GM18526 (cell line): ENCODE results near the gene MBD3.

Experiments used
- POLR2A ChIP-seq: IDR thresholded peaks from 3 replicates; pipeline ENCODE4 v1.6.1; 2011; ENCODE audit not compliant: insufficient read length; ENCODE audit errors: extremely low read depth

MBD3 gene, protein sequence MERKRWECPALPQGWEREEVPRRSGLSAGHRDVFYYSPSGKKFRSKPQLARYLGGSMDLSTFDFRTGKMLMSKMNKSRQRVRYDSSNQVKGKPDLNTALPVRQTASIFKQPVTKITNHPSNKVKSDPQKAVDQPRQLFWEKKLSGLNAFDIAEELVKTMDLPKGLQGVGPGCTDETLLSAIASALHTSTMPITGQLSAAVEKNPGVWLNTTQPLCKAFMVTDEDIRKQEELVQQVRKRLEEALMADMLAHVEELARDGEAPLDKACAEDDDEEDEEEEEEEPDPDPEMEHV

DNA sequence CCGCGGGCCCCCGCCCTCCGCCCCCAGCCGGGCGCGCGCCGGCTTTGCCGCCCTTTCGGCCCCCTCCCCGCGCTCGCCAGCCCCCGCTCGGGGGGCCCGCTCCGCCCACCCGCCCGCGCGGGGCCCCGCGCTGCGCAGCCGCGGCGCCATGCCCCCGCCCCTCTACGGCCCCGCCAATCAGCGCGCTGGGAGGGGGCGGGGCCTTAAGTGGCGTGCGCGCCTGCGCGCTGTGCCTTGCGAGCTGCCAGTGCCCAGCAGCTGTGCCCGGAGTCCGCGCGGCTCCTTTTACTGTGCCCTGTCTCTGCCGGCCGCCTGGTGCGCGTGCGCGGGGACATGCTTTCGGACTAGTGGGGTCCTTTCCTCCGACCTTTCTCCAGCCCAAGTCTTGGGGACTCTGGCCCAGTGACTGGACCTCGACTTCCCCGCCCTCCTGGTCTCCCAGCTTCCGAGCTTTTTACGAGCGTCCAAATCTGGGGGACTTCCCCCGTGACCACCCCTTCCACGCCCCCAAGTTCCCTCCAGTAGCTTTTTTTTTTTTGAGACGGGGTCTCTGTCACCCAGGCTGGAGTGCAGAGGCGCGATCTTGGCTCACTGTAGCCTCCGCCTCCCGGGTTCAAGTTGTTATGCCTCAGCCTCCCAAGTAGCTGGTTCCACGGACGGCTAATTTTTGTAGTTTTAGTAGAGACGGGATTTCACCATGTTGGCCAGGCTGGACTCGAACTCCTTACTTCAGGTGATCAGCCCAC is at the start of gene MBD3:
TSS of gene MBD3 (minus strand) at position 111 of the 746 bp plus-strand sequence. CDS start 234 bp downstream, outside the sequence.
- TF ChIP-seq POLR2A, result peak; percentile 76

DNA sequence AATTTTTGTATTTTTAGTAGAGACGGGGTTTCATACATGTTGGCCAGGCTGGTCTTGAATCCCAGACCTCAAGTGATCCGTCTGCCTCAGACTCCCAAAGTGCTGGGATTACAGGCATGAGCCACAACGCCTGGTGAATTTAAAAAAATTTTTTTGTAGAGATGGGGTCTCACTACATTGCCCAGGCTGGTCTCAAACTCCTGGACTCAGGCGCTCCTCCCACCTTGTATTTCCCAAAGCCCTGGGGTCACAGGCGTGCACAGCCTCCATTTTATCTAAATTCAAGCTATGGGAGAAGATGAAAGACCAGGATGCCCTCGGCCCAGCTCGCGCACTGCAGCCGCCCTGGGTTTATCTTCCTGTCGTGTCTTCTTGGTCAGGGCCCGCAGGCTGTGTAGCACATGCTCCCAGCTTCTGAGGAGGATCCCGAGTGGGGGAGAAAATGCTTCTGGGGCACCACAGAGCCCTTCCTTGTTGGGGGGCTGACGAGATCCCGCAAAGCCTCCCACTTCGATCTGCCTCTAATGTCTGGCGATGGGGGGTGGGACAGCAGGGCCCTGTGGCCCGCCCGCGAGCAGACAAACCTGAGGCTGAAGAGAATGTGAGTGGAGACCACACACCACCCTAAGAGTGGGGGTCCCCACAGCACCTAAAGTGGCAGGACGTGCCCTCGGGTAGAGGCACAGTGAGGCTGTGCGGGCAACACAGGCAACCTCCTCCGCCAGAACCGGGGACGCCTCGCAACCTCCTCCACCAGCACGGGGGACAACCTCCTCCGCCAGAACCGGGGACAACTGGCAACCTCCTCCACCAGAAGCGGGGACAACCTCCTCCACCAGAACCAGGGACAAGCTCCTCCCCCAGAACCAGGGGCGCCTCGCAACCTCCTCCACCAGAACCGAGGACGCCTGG is 43.9 kb upstream of the MBD3 start:
- no peak for TF ChIP-seq POLR2A

DNA sequence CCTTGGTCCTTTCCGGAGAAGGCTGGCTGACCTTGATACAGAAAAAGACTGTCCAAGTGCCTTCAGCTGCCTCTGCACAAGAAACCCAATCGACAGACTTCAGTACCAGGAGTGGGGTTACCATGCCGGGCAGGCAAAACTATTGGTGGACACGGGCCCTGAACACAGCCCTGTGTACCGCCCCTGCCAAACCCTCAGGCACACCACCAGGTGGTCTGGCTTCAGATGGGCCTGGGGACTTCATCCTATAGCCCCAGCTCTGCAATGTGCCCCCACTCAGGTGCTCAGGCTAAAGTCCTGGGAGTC is 42.2 kb upstream of the MBD3 start:
- no peak for TF ChIP-seq POLR2A

DNA sequence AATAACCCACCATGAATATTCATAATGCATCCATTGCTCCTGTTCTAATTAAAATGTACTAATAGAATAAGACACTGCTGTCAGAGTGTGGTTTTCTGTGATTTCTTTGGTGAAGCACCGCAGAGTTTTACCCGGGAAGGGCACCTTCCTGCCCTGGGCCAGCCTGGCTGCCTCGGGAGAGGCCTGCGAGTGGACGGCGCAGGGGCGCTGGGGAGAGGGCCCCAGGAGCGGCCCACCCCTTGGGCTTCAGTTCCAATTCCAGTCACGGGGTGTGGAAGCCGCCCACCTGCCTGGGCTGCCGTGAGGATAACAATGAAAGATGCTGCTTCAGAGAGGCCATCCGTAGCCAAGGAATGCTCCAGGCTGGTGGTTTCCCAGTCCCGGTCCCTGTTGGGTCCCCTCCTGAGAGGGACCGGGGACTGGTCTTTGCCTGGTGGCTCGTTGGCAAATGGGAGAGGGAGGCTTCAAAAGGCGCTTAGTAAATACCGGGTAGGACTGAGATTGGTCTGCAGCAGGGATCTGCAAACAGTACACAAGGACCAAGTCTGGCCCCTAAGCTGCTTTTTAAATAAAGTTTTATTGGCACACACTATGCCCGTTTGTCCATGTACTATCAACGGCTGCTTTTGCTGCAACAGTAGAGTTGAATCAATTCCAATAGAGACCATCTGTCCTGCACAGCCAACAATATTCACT is 41.7 kb upstream of the MBD3 start:
- no peak for TF ChIP-seq POLR2A

DNA sequence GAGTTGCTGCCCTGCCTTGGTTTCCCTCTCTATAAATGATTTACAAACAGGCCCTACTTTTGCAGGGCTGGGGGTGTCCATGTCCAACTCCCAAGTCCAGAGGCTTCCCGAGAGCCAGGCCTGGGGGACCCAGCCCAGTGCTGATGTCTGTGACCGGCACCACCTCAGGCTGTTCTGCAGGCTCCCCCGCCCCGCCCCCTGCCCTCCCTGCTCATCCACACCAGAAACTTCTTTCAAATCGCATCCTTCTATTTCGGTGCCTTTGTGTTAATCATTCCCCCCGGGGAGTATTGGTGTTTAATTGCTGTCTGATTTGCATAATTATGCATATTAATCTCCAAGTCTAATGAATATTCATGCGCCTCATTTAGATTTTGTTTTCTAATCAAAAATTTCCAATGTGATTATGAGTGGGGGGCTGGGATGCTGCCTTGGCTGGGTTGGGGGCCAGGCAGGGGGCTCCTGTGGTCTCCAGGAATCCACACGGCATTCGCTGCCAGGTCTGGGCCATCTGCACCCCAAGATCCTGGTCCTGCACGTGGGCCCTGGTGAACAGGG is 40.7 kb upstream of the MBD3 start:
- no peak for TF ChIP-seq POLR2A

DNA sequence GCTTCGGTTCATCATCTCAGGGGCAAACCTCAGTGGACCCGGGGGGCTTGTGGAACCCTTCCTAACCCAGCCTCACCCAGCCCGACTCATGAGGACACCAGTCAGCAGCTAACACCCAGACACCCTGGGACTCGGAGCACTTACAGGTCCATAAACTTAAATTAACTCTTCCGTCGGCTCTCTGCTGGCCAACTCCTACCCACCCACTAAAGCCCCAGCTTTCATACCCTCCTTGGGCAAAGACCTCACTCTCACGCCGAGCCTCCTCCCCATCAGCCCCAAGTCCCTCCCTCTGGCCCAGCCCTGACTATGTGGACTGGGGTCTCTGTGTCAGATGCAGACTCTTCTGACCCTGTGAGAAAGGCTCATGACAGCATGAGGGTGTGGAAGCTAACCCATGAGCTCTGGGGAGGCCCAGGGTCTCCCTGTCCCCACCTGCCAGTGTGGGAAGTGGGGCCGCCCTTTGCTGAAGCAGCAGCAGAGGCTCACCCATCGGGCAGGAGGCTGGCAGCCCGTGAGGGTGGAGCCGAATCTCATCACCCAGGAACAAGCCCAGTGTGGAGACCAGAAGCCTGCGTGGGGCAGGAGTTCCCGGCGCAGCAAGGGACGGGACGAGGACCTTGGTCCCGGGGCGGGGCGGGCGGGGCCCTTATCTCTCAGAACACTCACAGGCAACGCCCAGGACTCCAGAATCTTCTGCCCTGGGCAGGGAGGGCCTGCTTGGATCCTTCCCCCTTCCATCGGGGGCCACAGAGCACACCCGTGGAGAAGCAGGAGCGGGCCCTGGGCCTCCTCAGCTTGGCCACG is 40.0 kb upstream of the MBD3 start:
- TF ChIP-seq POLR2A, result no peak

DNA sequence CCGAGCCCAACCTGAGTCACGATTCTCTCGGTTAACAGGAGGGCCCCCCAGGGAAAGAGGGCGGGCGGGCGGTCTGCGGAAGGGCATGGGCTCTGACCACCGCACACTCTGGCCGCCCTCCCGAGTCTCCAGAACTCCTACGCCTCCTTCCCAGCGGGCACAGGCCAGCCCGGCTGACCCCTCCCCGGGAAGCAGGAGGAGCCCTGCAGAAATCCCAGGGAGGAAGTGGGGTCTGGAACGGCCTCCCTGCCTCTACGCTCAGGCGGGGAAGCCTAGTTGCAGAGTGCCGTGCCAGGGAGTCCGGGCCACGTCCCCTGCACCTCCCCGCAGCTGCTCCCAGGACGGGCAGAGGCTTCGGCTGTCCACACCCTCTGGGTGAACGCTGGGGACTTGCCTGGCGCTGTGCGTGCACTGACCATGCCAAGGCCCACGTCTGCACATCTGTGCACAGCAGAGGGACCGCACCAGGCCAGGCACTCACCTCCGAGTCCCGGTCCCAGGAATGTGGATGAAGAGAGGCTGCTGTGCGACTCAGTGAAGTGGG is 39.0 kb upstream of the MBD3 start:
- no peak for TF ChIP-seq POLR2A

DNA sequence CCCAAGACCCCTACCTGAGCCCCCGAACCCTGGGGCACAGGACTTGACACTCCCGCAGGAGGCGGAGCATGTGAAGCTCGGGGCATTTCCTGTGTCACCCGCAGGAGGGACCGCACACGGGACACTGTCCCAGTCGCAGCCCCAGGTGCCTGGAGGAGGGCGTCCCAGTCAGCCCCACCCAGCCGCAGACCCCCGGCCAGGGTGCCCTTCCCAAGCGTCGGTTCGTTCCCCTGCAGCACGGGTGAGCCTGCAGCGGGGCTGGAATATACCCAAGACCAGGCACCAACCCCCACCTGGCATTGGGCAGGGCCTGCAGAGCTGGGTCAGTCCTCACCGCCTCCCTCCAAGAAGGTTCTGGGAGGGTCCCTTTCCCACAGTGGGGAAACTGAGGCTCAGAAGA is 38.1 kb upstream of the MBD3 start:
- no peak for TF ChIP-seq POLR2A

DNA sequence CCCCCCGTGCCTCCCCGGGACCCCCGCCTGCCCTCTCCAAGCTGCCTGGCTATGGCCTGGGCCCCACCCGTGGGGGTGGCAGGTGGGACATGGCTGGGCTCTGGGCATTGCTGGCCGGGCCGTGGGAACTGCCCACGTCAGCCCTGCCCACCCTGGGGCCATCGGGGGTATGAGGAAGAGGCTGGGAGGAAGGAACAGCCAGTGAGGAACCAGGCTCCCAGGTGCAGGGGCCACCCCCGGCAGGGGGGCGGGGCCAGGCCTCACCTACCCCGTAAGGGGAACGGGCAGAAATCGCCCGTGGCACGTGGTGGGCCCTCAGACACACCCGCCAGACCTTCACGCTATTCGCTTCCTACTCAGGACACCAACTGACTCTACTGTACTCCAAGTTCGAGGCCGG is 37.3 kb upstream of the MBD3 start:
- no peak for TF ChIP-seq POLR2A

DNA sequence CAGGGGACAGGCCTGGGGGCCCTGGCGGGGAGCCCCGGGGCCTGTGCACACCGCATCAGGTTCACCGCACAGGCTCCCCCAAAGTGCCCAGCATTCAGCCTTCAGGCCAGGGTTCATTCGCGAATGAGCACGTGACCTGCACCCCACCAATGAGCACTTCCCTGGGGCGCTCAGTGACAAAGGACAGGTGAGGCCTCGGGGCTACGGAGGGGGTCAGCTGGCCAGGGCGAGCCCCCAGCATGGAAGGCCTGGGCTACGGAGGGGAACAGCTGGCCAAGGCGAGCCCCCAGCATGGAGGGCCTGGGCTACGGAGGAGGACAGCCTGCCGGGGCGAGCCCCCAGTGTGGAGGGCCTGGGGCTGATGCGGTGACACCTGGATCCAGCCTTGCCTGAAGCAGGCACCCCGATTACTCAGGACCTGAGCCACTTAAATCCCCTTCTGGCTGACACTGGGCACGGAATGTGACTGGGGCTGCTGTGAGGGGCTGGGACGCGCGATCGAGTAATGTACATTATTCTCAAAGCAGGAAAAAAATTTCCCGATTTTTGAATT is 36.7 kb upstream of the MBD3 start:
- no peak for TF ChIP-seq POLR2A

DNA sequence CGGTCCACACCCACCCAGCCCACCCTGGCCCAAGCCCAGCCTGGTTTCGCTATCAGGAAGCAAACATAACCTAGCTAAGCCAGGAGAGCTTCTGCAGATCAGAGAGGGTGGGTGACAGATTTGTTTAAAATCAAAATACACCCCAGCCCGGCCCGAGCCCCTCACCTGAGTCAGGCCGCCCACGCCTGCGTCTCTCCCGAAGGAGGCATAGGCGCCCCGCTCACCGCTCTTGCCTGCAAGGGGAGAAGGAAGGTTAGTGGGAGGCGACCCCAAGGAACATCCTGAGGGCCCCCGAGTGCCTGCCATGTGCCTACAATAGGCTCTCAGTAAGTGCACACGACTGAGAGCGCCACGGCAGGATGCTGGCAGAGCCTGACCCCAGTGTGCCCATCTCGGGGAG is 34.5 kb upstream of the MBD3 start:
- TF ChIP-seq POLR2A, result no peak

DNA sequence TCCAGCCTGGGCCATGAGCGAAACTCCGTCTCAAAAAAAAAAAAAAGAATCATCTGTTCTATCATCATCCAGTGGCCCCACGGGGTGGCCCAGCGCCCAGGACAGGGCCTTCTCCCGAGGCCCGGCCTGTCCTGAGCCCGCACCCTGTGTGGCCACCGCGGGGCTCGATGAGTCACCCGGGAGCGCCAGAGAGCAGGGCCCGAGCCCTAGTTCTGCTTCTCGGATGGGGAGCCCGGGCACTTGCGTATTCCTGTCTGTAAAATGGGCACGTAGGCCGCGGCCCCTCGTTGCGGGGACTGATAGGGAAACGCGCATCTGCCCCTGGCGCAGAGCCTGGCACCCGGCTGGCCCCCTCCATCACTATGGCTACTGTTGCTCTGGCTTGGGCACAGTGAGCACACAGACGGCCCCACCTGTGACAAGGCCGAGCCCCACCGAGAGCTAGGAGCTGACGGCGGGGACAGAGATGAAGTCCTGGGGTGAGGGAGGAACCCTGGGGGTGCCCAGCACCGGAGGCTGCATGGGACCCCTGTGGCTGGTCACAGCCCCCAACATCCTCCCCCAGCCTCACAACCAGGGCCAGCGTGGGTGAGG is 33.8 kb upstream of the MBD3 start:
- TF ChIP-seq POLR2A, result no peak

DNA sequence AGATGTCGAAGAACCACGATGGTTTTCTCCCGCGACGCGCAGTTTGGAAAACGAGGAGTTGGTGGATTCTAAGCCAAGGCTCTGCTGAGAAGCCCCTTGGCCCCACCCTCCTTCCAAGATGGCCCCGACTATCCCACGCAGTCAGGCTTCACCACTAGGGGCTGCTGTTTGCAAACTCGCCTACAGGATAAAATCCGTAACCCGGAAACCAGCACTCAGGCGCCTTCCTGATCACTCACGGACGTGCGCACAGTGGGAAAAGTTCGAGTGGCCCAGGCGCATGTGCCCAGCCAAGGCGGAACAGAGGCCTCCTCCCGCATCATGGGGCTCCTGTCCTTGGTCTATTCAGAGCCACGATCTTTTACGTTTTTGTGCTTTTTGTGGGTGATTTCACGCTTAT is 31.8 kb upstream of the MBD3 start:
- TF ChIP-seq POLR2A, result no peak
